ENCODE measurements around the gene METTL18.

The METTL18 gene

GRCh38 chr1:169786974-169787373, 7.7 kb downstream of the METTL18 start:
- DNase-seq (ENCODE audit: low read depth, low spot score): no peak

DNA sequence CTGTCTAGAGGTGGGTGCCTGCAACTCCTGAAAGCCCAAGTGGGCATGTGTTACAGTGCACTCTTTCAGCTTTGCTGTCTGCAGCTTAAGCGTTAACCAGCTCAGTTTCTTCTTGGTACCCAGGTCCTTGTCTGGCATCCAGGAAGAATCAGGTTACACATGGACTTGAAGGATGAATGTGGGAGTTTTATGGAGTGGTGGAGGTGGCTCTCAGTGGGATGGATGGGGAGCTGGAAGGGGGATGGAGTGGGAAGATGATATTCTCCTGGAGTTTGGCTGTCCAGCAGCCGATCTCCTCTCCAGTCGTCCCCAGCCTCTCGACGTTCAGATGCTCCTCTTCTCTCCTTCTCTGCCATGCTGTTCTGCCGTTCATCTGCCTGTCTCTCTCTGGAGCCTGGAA, 9.4 kb downstream of the METTL18 start:
- DNase-seq (ENCODE audit: low read depth, low spot score): no peak

- DNase-seq (ENCODE audit: low read depth, low spot score): no peak
Measured at GRCh38 chr1:169784102-169784501, 10.6 kb downstream of the METTL18 start.

- no peak for DNase-seq (ENCODE audit: low read depth, low spot score)
Measured at GRCh38 chr1:169782596-169782995, 12.1 kb downstream of the METTL18 start.

DNA sequence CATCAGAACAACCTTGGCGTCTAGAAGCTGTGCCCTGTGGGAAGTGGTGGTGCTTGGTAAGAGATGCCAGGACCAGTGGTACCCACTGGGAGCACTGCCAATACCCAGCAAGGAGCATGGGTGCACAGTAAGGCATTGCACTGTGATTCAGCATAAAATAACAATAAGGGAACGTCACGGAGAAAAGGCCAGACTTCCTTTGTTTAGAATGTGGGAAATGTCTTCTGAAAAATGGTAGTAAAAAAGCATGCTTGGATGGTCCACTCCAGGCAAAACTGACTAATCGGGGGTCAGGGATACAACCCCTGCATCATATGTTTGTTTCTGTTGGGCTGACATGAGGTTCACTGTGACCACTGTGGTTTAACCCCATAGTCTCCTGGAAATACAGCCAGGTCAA, 14.7 kb downstream of the METTL18 start:
- no peak for DNase-seq (ENCODE audit: low read depth, low spot score)

GRCh38 chr1:169779150-169779549, 15.6 kb downstream of the METTL18 start:
- no peak for DNase-seq (ENCODE audit: low read depth, low spot score)

DNA sequence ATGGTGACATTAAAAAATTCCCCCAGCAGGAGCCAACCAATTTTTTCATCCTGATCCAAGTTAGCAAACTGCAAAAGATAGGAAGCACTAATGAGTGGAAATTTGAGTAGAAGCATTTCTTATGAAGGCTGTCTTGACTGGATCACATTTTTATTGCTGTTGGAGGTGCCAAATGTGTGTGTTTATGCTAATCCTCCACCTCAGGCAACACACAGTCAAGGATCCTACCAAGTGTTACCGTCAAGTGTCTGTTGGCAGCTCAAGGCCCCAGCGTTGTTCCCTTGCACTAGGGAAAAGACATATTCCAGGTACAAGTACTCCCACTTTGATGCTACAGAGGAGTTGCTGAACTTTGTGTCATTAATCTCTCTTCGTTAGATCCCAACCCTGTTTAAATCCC, 18.3 kb downstream of the METTL18 start:
- no peak for DNase-seq (ENCODE audit: low read depth, low spot score)

- DNase-seq (ENCODE audit: low read depth, low spot score): no peak
Measured at GRCh38 chr1:169768161-169768560, 26.5 kb downstream of the METTL18 start.

DNA sequence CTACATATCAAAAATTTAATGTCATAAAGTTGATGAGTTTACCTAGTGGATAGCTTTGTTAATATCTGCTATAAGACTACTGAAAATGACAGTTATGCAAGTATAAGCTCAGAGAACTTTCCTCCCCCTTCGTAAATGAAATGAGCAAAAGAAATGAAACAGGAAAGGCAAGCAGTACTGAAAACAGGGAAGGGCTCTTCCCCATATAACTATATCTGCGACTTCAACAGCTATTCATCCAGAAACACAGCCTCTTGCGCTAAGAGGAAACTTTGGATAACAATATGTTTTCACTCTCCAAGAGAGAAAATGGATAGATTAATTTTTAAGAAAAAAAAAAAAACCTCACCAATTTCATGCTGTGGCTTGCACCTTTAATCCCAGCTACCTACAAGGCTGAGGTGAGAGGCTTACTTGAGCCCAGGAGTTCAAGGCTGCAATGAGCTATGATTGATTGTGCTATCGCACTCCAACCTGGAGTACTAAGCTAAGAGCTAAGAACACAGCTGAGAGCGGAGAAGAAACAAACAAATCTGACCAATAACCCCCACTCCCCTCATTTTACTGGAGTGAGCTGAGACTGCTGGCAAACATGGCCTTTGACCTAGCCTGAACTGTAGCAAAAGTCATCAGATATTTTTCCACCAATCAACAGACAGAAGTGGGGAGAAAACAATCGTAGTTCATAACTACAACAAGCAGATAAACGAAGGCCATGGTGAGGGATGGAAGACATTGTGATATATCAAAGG, 29.0 kb downstream of the METTL18 start:
- DNase-seq (ENCODE audit: low read depth, low spot score): no peak

GRCh38 chr1:169764919-169765318, 29.8 kb downstream of the METTL18 start:
- DNase-seq (ENCODE audit: low read depth, low spot score): no peak

DNA sequence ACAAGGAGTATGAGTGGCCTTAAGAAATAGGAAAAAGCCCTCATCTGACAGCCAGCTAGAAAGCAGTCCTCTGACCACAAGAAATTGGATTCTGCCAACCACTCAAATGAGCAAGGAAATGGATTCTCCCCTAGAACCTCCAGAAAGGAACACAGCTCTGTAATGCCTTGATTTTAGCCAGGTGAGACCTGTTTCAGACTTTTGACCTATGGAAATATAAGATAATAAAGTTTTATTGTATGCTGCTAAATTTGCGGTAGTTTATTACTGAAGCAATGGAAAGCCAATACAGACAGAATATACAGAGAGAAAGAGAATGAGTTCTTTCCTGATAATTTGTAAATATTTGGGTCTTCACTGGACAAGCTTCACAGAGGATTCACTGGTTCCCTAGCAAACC, 32.0 kb downstream of the METTL18 start:
- no peak for DNase-seq (ENCODE audit: low read depth, low spot score)

- no peak for DNase-seq (ENCODE audit: low read depth, low spot score)
Measured at GRCh38 chr1:169759038-169759437, 35.7 kb downstream of the METTL18 start.

DNA sequence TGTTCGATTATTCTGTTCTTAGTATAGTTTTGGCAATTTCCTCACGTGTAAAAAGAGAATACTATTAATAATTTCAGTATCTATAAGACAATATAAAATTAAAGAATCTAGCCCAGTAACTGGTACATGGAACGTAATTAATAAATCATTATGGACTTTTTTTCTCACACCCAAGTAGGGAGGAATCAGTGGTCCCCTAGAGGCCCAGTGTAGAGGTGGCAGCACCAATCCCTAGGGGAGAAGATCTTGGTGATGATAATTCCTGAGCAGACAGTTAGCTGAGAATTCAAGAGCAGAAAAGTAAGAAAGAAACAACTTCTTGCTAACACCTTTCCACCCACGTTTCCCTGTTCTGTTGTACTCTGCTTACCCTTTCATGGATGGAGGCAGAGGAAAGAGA, 41.2 kb downstream of the METTL18 start:
- no peak for DNase-seq (ENCODE audit: low read depth, low spot score)

DNA sequence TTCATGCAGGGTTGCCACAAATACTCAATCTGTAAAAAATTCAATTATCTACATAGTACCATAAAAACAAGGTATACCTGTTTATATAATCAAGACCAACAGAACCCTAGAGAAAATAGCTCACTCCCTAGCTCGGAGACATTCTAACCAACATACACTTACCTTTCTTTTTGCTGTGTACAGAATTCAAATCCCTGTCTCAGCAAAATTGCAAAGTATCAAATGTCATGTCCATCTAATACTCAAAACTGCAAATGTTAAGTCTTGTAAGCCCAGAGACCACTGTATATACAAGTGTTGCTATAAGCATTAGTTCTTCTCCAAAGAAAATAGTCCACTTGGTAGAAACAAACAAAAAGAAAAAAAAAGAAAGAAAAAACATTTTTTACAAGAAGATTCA, 44.7 kb downstream of the METTL18 start:
- no peak for DNase-seq (ENCODE audit: low read depth, low spot score)

DNA sequence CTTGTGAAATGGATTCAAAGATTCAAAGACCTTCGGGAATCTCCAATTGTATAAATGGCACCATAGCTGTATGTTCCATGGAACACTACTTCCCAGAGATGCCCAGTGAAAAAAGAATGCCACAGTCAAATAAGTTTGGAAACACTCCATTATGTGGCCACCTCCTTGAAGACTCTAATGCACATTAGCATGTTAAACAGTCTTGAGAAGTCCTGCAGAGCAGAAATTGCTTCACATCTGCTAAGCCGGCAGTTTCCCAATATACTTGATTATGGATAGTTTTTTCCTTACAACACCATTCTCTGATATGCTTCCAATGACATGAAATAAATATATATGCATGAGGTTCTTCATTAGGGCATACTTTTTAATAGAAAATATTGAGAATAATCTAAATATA, 48.2 kb downstream of the METTL18 start:
- no peak for DNase-seq (ENCODE audit: low read depth, low spot score)

GRCh38 chr1:169745015-169745861, 49.5 kb downstream of the METTL18 start:
- no peak for DNase-seq (ENCODE audit: low read depth, low spot score)

Data from activated CD4-positive, CD25-positive, alpha-beta regulatory T cell treated with anti-CD3 and anti-CD28 coated beads, Interleukin-2, amount 50 U/mL, for 16 hours (primary cell).